ENCODE results near the gene PLXNA4. TPM values are rescaled to one million over a fixed set of nuclear protein-coding genes. Genes with fewer than 3 reads are reported as not detected.

Gene PLXNA4
- total RNA-seq, 1 experiment from 2014 or later, result 0.11 TPM

- H3K4me1 ChIP-seq (ENCODE audit: insufficient read depth, low read length, poor library complexity, severe bottlenecking), result no peaks in the 10 kb centered on the region
- POLR2A ChIA-PET (ENCODE audit: low non-redundant PET), result no interaction called here
- no peaks in the 10 kb centered on the region for H3K9me3 ChIP-seq (ENCODE audit: low read depth, low read length, poor library complexity, severe bottlenecking)
- H3K27me3 ChIP-seq (replicated peaks; ENCODE audit: insufficient read depth, low read depth, low read length, poor library complexity), result peaks cover 10% of the 10 kb centered on the region
- BruUV-seq (replicated peaks), result no TSS peak
- no peak for DNase-seq (ENCODE audit: low spot score)
- intact Hi-C loops (cut with micrococcal nuclease; ENCODE audit: unreplicated experiment), result no loop called here
- TF ChIP-seq, protein P1, sequence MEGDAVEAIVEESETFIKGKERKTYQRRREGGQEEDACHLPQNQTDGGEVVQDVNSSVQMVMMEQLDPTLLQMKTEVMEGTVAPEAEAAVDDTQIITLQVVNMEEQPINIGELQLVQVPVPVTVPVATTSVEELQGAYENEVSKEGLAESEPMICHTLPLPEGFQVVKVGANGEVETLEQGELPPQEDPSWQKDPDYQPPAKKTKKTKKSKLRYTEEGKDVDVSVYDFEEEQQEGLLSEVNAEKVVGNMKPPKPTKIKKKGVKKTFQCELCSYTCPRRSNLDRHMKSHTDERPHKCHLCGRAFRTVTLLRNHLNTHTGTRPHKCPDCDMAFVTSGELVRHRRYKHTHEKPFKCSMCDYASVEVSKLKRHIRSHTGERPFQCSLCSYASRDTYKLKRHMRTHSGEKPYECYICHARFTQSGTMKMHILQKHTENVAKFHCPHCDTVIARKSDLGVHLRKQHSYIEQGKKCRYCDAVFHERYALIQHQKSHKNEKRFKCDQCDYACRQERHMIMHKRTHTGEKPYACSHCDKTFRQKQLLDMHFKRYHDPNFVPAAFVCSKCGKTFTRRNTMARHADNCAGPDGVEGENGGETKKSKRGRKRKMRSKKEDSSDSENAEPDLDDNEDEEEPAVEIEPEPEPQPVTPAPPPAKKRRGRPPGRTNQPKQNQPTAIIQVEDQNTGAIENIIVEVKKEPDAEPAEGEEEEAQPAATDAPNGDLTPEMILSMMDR (conservative IDR thresholded peaks at IDR 0.05; ENCODE audit: low read depth, low read length), result no peak
- no peak for TF ChIP-seq EZH2 (IDR thresholded peaks at IDR 0.05; ENCODE audit: borderline replicate concordance, low read depth, low read length, poor library complexity, severe bottlenecking)
- CTCF ChIA-PET, result no interaction called here
- H3K4me3 ChIP-seq (ENCODE audit: low read depth, low read length, poor library complexity, severe bottlenecking), result no peak overlapping the region
- H3K36me3 ChIP-seq (ENCODE audit: insufficient read depth, low read length, poor library complexity, severe bottlenecking), result no peaks in the 10 kb centered on the region
- H3K27ac ChIP-seq (ENCODE audit: low read depth, low read length, poor library complexity, severe bottlenecking), result no peak overlapping the region
Observed at GRCh38 chr7:132609906-132610520, 33.7 kb upstream of the PLXNA4 start.

DNA sequence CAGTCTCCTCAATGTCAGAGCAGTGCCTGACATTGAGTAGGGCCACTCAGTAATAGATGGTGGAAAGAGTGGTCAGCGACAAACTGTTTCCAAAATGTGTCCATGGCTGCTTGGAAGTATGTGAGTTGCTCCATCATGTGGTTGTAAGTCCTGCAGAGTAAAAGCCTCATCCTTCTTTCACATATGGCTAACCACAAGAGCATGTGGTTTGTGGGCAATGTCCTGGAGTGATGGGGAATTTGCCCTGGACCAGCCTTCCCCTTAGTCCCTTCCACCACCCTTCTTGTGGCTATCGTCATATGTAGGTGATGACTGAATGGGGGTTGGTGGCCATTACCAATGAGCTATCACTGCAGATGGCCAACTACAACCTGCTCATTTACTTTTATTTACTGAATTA is 33.0 kb upstream of the PLXNA4 start:
- H3K4me3 ChIP-seq (ENCODE audit: low read depth, low read length, poor library complexity, severe bottlenecking), result no peak overlapping the region
- BruUV-seq (replicated peaks), result no TSS peak
- ChIA-PET POLR2A (ENCODE audit: low non-redundant PET) (no interaction called here), CTCF (no interaction called here)
- no peak for DNase-seq (ENCODE audit: low spot score)
- intact Hi-C loops (cut with micrococcal nuclease; ENCODE audit: unreplicated experiment), result no loop called here
- no peaks in the 10 kb centered on the region for H3K4me1 ChIP-seq (ENCODE audit: insufficient read depth, low read length, poor library complexity, severe bottlenecking)
- H3K9me3 ChIP-seq (ENCODE audit: low read depth, low read length, poor library complexity, severe bottlenecking), result no peaks in the 10 kb centered on the region
- H3K27me3 ChIP-seq (replicated peaks; ENCODE audit: insufficient read depth, low read depth, low read length, poor library complexity), result peaks cover 10% of the 10 kb centered on the region
- H3K27ac ChIP-seq (ENCODE audit: low read depth, low read length, poor library complexity, severe bottlenecking), result no peak overlapping the region
- H3K36me3 ChIP-seq (ENCODE audit: insufficient read depth, low read length, poor library complexity, severe bottlenecking), result no peaks in the 10 kb centered on the region
- no peak for TF ChIP-seq EZH2 (IDR thresholded peaks at IDR 0.05; ENCODE audit: borderline replicate concordance, low read depth, low read length, poor library complexity, severe bottlenecking)
- TF ChIP-seq, protein P1 (conservative IDR thresholded peaks at IDR 0.05; ENCODE audit: low read depth, low read length), result no peak

- no peak for TF ChIP-seq EZH2 (IDR thresholded peaks at IDR 0.05; ENCODE audit: borderline replicate concordance, low read depth, low read length, poor library complexity, severe bottlenecking)
- TF ChIP-seq, protein P1 (conservative IDR thresholded peaks at IDR 0.05; ENCODE audit: low read depth, low read length), result no peak
- CTCF ChIA-PET, result no interaction called here
- POLR2A ChIA-PET (ENCODE audit: low non-redundant PET), result no interaction called here
Observed at GRCh38 chr7:132608523-132608922, 32.3 kb upstream of the PLXNA4 start.

More at GRCh38 chr7:132608523-132608922, 32.3 kb upstream of the PLXNA4 start:
- no TSS peak for BruUV-seq (replicated peaks)
- no peak for DNase-seq (ENCODE audit: low spot score)
- H3K4me3 ChIP-seq (ENCODE audit: low read depth, low read length, poor library complexity, severe bottlenecking), result no peak overlapping the region
- intact Hi-C loops (cut with micrococcal nuclease; ENCODE audit: unreplicated experiment), result no loop called here
- H3K36me3 ChIP-seq (ENCODE audit: insufficient read depth, low read length, poor library complexity, severe bottlenecking), result no peaks in the 10 kb centered on the region
- no peaks in the 10 kb centered on the region for H3K9me3 ChIP-seq (ENCODE audit: low read depth, low read length, poor library complexity, severe bottlenecking)
- H3K27me3 ChIP-seq (replicated peaks; ENCODE audit: insufficient read depth, low read depth, low read length, poor library complexity), result peaks cover 10% of the 10 kb centered on the region
- H3K27ac ChIP-seq (ENCODE audit: low read depth, low read length, poor library complexity, severe bottlenecking), result no peak overlapping the region
- no peaks in the 10 kb centered on the region for H3K4me1 ChIP-seq (ENCODE audit: insufficient read depth, low read length, poor library complexity, severe bottlenecking)

Data from A673 (cell line).